Glutamatergic neuron (in vitro differentiated cells): ENCODE results near the gene RRH. TPM values are rescaled to one million over a fixed set of nuclear protein-coding genes. Genes with fewer than 3 reads are reported as not detected.

Experiments
- DNase-seq: peaks from one replicate; pipeline ENCODE4 v3.0.0; 2022
- H3K27ac Mint-ChIP-seq: one replicate; pipeline ENCODE4 v1.8.0; 2020; ENCODE audit warnings: mild to moderate bottlenecking, mixed read lengths, inconsistent platforms; ENCODE audit not compliant: unreplicated experiment
- H3K27me3 Mint-ChIP-seq: one replicate; pipeline ENCODE4 v1.8.0; 2020; ENCODE audit warnings: mild to moderate bottlenecking, moderate library complexity, mixed read lengths, inconsistent platforms; ENCODE audit not compliant: unreplicated experiment
- H3K36me3 Mint-ChIP-seq: one replicate; pipeline ENCODE4 v1.8.0; 2020; ENCODE audit warnings: mild to moderate bottlenecking, mixed read lengths, inconsistent platforms; ENCODE audit not compliant: unreplicated experiment
- H3K4me1 Mint-ChIP-seq: one replicate; pipeline ENCODE4 v1.8.0; 2020; ENCODE audit warnings: mild to moderate bottlenecking, low read depth, mixed read lengths, inconsistent platforms; ENCODE audit not compliant: unreplicated experiment
- H3K4me3 Mint-ChIP-seq: one replicate; pipeline ENCODE4 v1.8.0; 2020; ENCODE audit warnings: mild to moderate bottlenecking, mixed read lengths, inconsistent platforms; ENCODE audit not compliant: unreplicated experiment
- H3K9me3 Mint-ChIP-seq: one replicate; pipeline ENCODE4 v1.8.0; 2020; ENCODE audit warnings: mild to moderate bottlenecking, moderate library complexity, mixed read lengths, inconsistent platforms; ENCODE audit not compliant: unreplicated experiment
- CTCF ChIP-seq: fragments of 200-600 bp; sonication (generic); IDR thresholded peaks from one replicate; pipeline ENCODE4 v1.5.0; 2021; ENCODE audit not compliant: partially characterized antibody, unreplicated experiment
- total RNA-seq: library from RNA; stranded (reverse); fragmentation: NEBNext Ultra II Directional; extraction: Animal tissue kit (Norgen Biotek cat#: 25700); gene quantifications from one replicate; pipeline ENCODE4 v1.2.1, GENCODE V29; 2021; ENCODE audit not compliant: unreplicated experiment

Gene RRH
- total RNA-seq, 1 donor from 2014 or later: 0.29 TPM

- no peaks in the 10 kb centered on the region for H3K36me3 Mint-ChIP-seq
- H3K27me3 Mint-ChIP-seq: no peaks in the 10 kb centered on the region
- TF ChIP-seq CTCF: no peak
- no peak for DNase-seq
- H3K27ac Mint-ChIP-seq: no peak overlapping the region
- H3K4me3 Mint-ChIP-seq: no peak overlapping the region
- H3K4me1 Mint-ChIP-seq: no peaks in the 10 kb centered on the region
- H3K9me3 Mint-ChIP-seq: no peaks in the 10 kb centered on the region
Observed at GRCh38 chr4:109886303-109886702, 58.5 kb downstream of the RRH start.

GRCh38 chr4:109887071-109887470 lies 59.3 kb downstream of the RRH start:
- Mint-ChIP-seq H3K27me3 (no peaks in the 10 kb centered on the region), H3K4me1 (no peaks in the 10 kb centered on the region)

GRCh38 chr4:109890076-109890475 lies 62.3 kb downstream of the RRH start:
- no peaks in the 10 kb centered on the region for H3K36me3 Mint-ChIP-seq
- H3K4me1 Mint-ChIP-seq: no peaks in the 10 kb centered on the region
- H3K27me3 Mint-ChIP-seq: peaks cover 2% of the 10 kb centered on the region
- DNase-seq: no peak
- no peak overlapping the region for H3K4me3 Mint-ChIP-seq
- no peaks in the 10 kb centered on the region for H3K9me3 Mint-ChIP-seq
- no peak for TF ChIP-seq CTCF
- H3K27ac Mint-ChIP-seq: no peak overlapping the region

More at GRCh38 chr4:109887071-109887470, 59.3 kb downstream of the RRH start:
- Mint-ChIP-seq H3K36me3 (no peaks in the 10 kb centered on the region), H3K27ac (no peak overlapping the region), H3K9me3 (no peaks in the 10 kb centered on the region), H3K4me3 (no peak overlapping the region)
- no peak for DNase-seq
- TF ChIP-seq CTCF: no peak

Other genes with a start within 250 kb of the RRH start
- 15.0 TPM for gene CASP6, start 124.5 kb upstream of the RRH start, total RNA-seq
- gene PLA2G12A, start 97.9 kb upstream of the RRH start, total RNA-seq: 16.4 TPM
- gene CFI, start 26.0 kb upstream of the RRH start, total RNA-seq: not detected
- gene GAR1, start 12.2 kb upstream of the RRH start, total RNA-seq: 9.1 TPM
- 0.12 TPM for gene LRIT3, start 20.1 kb downstream of the RRH start, total RNA-seq
- not detected for gene EGF, start 84.9 kb downstream of the RRH start, total RNA-seq